K562 (cell line): ENCODE measurements around the gene UBXN6. TPM values are rescaled to one million over a fixed set of nuclear protein-coding genes. Genes with fewer than 3 reads are reported as not detected.

Experiments
- ELF4 ChIP-seq: fragments of 450-650 bp; formaldehyde crosslinking; IDR thresholded peaks from 2 replicates; pipeline ENCODE4 v1.4.0; 2022; ENCODE audit warnings: missing genetic modification characterization
- ELK3 ChIP-seq: fragments of 450-650 bp; formaldehyde crosslinking; IDR thresholded peaks from 2 replicates; pipeline ENCODE4 v1.4.0; 2020; ENCODE audit warnings: mild to moderate bottlenecking
- ETV6 ChIP-seq, 3 experiments: fragments of 150-350 bp in 1 of 3; sonication (generic) in 1 of 3; formaldehyde crosslinking in 1 of 3; IDR thresholded peaks; 2 replicates each; pipeline versions ENCODE4 v1.6.1 to v1.8.0; 2014 to 2022; ENCODE audit warnings: borderline replicate concordance in 2 of 3, low read depth in 2 of 3, antibody characterized with exemption in 1 of 3, low read length in 1 of 3, mild to moderate bottlenecking in 1 of 3, missing genetic modification reagents in 1 of 3
- FOXK2 ChIP-seq, 2 experiments: fragments of 450-650 bp; IDR thresholded peaks in 1 of 2; conservative IDR thresholded peaks in 1 of 2; 2 replicates each; pipeline ENCODE4 v1.6.1; 2016; ENCODE audit warnings: low read depth in 2 of 2, mild to moderate bottlenecking in 1 of 2
- GTF2B ChIP-seq: IDR thresholded peaks from 2 replicates; pipeline ENCODE4 v1.6.1; 2011; ENCODE audit not compliant: insufficient read length; ENCODE audit errors: extremely low read depth
- MEF2A ChIP-seq: IDR thresholded peaks from 2 replicates; pipeline ENCODE4 v1.6.1; 2011; ENCODE audit warnings: low read depth, mild to moderate bottlenecking, low read length, moderate library complexity; ENCODE audit not compliant: control insufficient read depth
- NFE2 ChIP-seq: IDR thresholded peaks from 2 replicates; pipeline ENCODE4 v1.6.1; 2014; ENCODE audit warnings: antibody characterized with exemption, low read depth
- NFIC ChIP-seq: fragments of 450-650 bp; IDR thresholded peaks from 2 replicates; pipeline ENCODE4 v1.6.1; 2017; ENCODE audit warnings: mild to moderate bottlenecking, inconsistent platforms
- NR0B1 ChIP-seq: fragments of 450-650 bp; IDR thresholded peaks from one replicate; pipeline ENCODE4 v1.6.1; 2018; ENCODE audit warnings: mild to moderate bottlenecking, moderate library complexity; ENCODE audit not compliant: partially characterized antibody
- POLR2A ChIP-seq: fragments of 450-650 bp; conservative IDR thresholded peaks from 2 replicates; pipeline ENCODE4 v1.6.1; 2016
- RBM34 ChIP-seq: fragments of 200-400 bp; formaldehyde crosslinking; IDR thresholded peaks from 2 replicates; pipeline ENCODE4 v1.6.1; 2018; ENCODE audit warnings: low read length, borderline replicate concordance; ENCODE audit not compliant: insufficient read depth
- SIX5 ChIP-seq, 2 experiments: IDR thresholded peaks; 2 replicates each; pipeline ENCODE4 v1.6.1; 2011; ENCODE audit warnings: low read length in 2 of 2, borderline replicate concordance in 1 of 2, low read depth in 1 of 2, mild to moderate bottlenecking in 1 of 2, moderate library complexity in 1 of 2; ENCODE audit not compliant: insufficient read depth in 1 of 2
- TEAD2 ChIP-seq: fragments of 450-650 bp; IDR thresholded peaks from 2 replicates; pipeline ENCODE4 v1.6.1; 2016; ENCODE audit warnings: missing genetic modification characterization, control low read depth, missing compliant biosample characterization
- ZFP36 ChIP-seq: fragments of 150-350 bp; IDR thresholded peaks from 2 replicates; pipeline ENCODE4 v1.6.1; 2018; ENCODE audit warnings: low read length, low read depth; ENCODE audit not compliant: partially characterized antibody
- ZNF263 ChIP-seq: sonication (generic); formaldehyde crosslinking; IDR thresholded peaks from 2 replicates; pipeline ENCODE4 v1.8.0; 2022; ENCODE audit warnings: mild to moderate bottlenecking, missing genetic modification reagents, borderline replicate concordance
- ZNF609 ChIP-seq: sonication (generic); formaldehyde crosslinking; IDR thresholded peaks from 2 replicates; pipeline ENCODE4 v1.8.1; 2023; ENCODE audit warnings: missing genetic modification reagents, mild to moderate bottlenecking, borderline replicate concordance
- polyA plus RNA-seq, 8 experiments: library from polyadenylated mRNA; depleted of rRNA in 4 of 8; stranded (reverse) in 5 of 8; unstranded in 3 of 8; fragments of >200 nt; fragmentation: Nextera tagmentation in 2 of 8; fragmentation: Illumina TruSeq in 1 of 8; extraction: Ambion mirVana in 2 of 8; extraction: Trizol in 1 of 8; gene quantifications; 2 replicates each; pipeline versions ENCODE4 v1.2.1 to v1.2.3, GENCODE V29; 2011 to 2014; ENCODE audit warnings: inconsistent platforms in 1 of 8, missing spikeins in 1 of 8
- total RNA-seq, 7 experiments: library from RNA; depleted of rRNA in 6 of 7; stranded (reverse); fragments of >200 nt in 6 of 7; fragmentation: Illumina TruSeq in 2 of 7; extraction: Trizol in 2 of 7; gene quantifications; 2 replicates each; pipeline versions ENCODE4 v1.2.1 to v1.2.3, GENCODE V29; 2011 to 2021; ENCODE audit warnings: low replicate concordance in 1 of 7

UBXN6 gene
- total and polyA plus RNA-seq, 9 of the 15 experiments (the other 6 are each of a cell fraction or from before 2014, with no cell fraction given): 0.48 to 90.2 (median 29.5) TPM

GRCh38 chr19:4454747-4455718 is 2.6 kb downstream of the UBXN6 start (continued):
- TF ChIP-seq POLR2A (no peak), SIX5 (IDR thresholded peaks at IDR 0.05; ENCODE audit: borderline replicate concordance in 1 of 2, insufficient read depth in 1 of 2, low read depth in 1 of 2, low read length in 2 of 2) (no peak), ZFP36 (no peak), ELF4 (no peak), RBM34 (no peak), ETV6 (IDR thresholded peaks at IDR 0.05; ENCODE audit: borderline replicate concordance in 1 of 2, low read depth in 2 of 2, low read length in 1 of 2) (no peak), ETV6 (CRISPR knock-in tag; IDR thresholded peaks at IDR 0.05; ENCODE audit: borderline replicate concordance) (no peak), NFIC (no peak), ZNF609 (no peak), FOXK2 (conservative IDR thresholded peaks at IDR 0.05 in 1 of 2, IDR thresholded peaks at IDR 0.05 in 1 of 2; ENCODE audit: low read depth in 2 of 2) (no peak), GTF2B (no peak), ELK3 (CRISPR knock-in tag) (no peak), ZNF263 (CRISPR knock-in tag) (peak; percentile 93), NR0B1 (no peak), TEAD2 (no peak), MEF2A (no peak), NFE2 (peak; percentile 63; the same call in 1 of the 2 replicates)
